HG02970 (cell line): ENCODE results near the gene TNFRSF14.
A peak's percentile ranks its signal among the peaks of the same experiment; 100 is the strongest.
"Not testable (repeated sequence)": the region's sequence is repeated elsewhere in the genome, so short reads cannot be mapped to it uniquely, and the experiment has no call there.

Source experiments
- ATAC-seq: cut with Tn5 transposase; IDR thresholded peaks from one replicate; pipeline ENCODE4 v1.9.1; 2021; ENCODE audit warnings: mild to moderate bottlenecking, moderate library complexity, moderate number of reproducible peaks; ENCODE audit not compliant: unreplicated experiment, low FRiP score

Gene TNFRSF14

GRCh38 chr1:2564815-2565374, 8.7 kb downstream of the TNFRSF14 start:
- ATAC-seq = no peak

GRCh38 chr1:2566101-2567045, 10.2 kb downstream of the TNFRSF14 start:
- ATAC-seq = no peak

GRCh38 chr1:2567083-2567679, 11.0 kb downstream of the TNFRSF14 start:
- ATAC-seq = no peak

GRCh38 chr1:2568187-2568816, 12.1 kb downstream of the TNFRSF14 start:
- not testable (repeated sequence) for ATAC-seq

- no peak for ATAC-seq
Observed at GRCh38 chr1:2569060-2569459, 12.9 kb downstream of the TNFRSF14 start.

GRCh38 chr1:2569703-2570102, 13.5 kb downstream of the TNFRSF14 start:
- not testable (repeated sequence) for ATAC-seq

GRCh38 chr1:2570332-2570731, 14.2 kb downstream of the TNFRSF14 start:
- ATAC-seq = no peak

- no peak for ATAC-seq
Observed at GRCh38 chr1:2571348-2571747, 15.2 kb downstream of the TNFRSF14 start.

GRCh38 chr1:2573250-2573920, 17.2 kb downstream of the TNFRSF14 start:
- ATAC-seq = no peak

GRCh38 chr1:2574350-2574749, 18.2 kb downstream of the TNFRSF14 start:
- ATAC-seq = no peak

- no peak for ATAC-seq
Observed at GRCh38 chr1:2575801-2576663, 19.9 kb downstream of the TNFRSF14 start.

GRCh38 chr1:2577565-2578075, 21.4 kb downstream of the TNFRSF14 start:
- ATAC-seq = peak; percentile 44

- no peak for ATAC-seq
Observed at GRCh38 chr1:2578758-2579118, 22.6 kb downstream of the TNFRSF14 start.

GRCh38 chr1:2580691-2581090, 24.5 kb downstream of the TNFRSF14 start:
- ATAC-seq = no peak

GRCh38 chr1:2582391-2582790, 26.2 kb downstream of the TNFRSF14 start:
- no peak for ATAC-seq

- no peak for ATAC-seq
Observed at GRCh38 chr1:2583331-2583791, 27.2 kb downstream of the TNFRSF14 start.

GRCh38 chr1:2583871-2584351, 27.7 kb downstream of the TNFRSF14 start:
- ATAC-seq = no peak

- no peak for ATAC-seq
Observed at GRCh38 chr1:2584686-2585317, 28.6 kb downstream of the TNFRSF14 start.
